ENCODE results near the gene FERMT1. TPM values are rescaled to one million over a fixed set of nuclear protein-coding genes. Genes with fewer than 3 reads are reported as not detected.

FERMT1 gene
- total and polyA plus RNA-seq, 7 donors, result 0.16 to 31.5 (median 0.41) TPM

DNA sequence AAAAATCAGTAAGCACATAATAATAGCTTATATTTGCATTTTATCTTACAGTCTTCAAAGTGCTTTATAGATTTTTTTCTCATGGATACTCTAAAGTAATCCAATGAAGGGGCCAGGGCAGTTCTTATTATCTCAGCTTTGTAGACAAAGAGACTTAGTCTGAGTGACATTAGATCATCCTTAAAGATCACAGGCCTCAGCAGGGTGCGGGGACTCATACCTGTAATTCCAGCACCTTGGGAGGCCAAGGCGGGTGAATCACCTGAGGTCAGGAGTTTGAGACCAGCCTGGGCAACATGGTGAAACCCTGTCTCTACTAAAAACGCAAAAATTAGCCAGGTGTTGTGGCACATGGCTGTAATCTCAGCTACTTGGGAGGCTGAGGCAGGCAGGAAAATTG lies 14.5 kb downstream of the FERMT1 start:
- DNase-seq, result no peak
- Histone ChIP-seq H3K36me3 (no peaks in the 10 kb centered on the region), H3K4me3 (no peak overlapping the region), H3K27me3 (no peaks in the 10 kb centered on the region), H3K27ac (no peak overlapping the region), H3K4me1 (no peaks in the 10 kb centered on the region), H3K9me3 (no peaks in the 10 kb centered on the region)
- TF ChIP-seq POLR2A (IDR thresholded peaks at IDR 0.05) (no peak), POLR2AphosphoS5 (IDR thresholded peaks at IDR 0.05) (no peak), EP300 (IDR thresholded peaks at IDR 0.05) (no peak), CTCF (IDR thresholded peaks at IDR 0.05) (no peak)
- WGBS, 2 donors, result 80 to 92% methylated on average over 3 of the region's 3 CpGs
- intact Hi-C loops (cut with DNase I), result no loop called here

- Histone ChIP-seq H3K4me1 (no peaks in the 10 kb centered on the region), H3K4me3 (no peak overlapping the region), H3K36me3 (no peaks in the 10 kb centered on the region), H3K27ac (no peak overlapping the region), H3K9me3 (no peaks in the 10 kb centered on the region), H3K27me3 (no peaks in the 10 kb centered on the region)
- no peak for DNase-seq
- WGBS, 2 donors, result 76 to 82% methylated on average over 7 of the region's 7 CpGs
- no peak for TF ChIP-seq POLR2A (IDR thresholded peaks at IDR 0.05)
- TF ChIP-seq CTCF (IDR thresholded peaks at IDR 0.05), result no peak
- no peak for TF ChIP-seq POLR2AphosphoS5 (IDR thresholded peaks at IDR 0.05)
- TF ChIP-seq EP300 (IDR thresholded peaks at IDR 0.05), result no peak
- intact Hi-C loops (cut with DNase I), result no loop called here
These were observed 18.2 kb downstream of the FERMT1 start for GRCh38 chr20:6104493-6105188.

DNA sequence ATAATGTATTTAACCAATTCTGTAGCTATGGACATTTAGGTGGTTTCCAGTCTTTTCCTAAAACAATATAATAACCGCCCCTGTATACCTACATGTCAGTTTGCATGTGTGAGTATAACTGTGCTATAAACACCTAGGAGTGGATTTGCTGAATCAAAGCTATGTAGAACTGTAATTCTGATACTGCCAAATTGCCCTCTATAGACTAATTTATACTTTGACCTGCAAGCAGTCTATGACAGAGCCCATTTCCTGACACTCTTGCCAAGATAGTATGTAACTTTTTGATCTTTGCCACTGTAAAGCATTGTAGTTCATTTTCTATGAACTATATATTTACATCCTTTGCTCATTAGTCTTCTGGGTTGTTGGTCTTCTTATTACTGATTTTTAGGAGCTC lies 19.5 kb downstream of the FERMT1 start:
- no peaks in the 10 kb centered on the region for H3K36me3 ChIP-seq
- H3K27ac ChIP-seq, result no peak overlapping the region
- 8 to 65% methylated on average over 1 of the region's 1 CpG for WGBS, 2 donors
- no peak for TF ChIP-seq POLR2AphosphoS5 (IDR thresholded peaks at IDR 0.05)
- TF ChIP-seq EP300 (IDR thresholded peaks at IDR 0.05), result no peak
- no peak for TF ChIP-seq POLR2A (IDR thresholded peaks at IDR 0.05)
- TF ChIP-seq CTCF (IDR thresholded peaks at IDR 0.05), result no peak
- no peak for DNase-seq
- H3K4me1 ChIP-seq, result no peaks in the 10 kb centered on the region
- intact Hi-C loops (cut with DNase I), result no loop called here
- H3K27me3 ChIP-seq, result no peaks in the 10 kb centered on the region
- H3K9me3 ChIP-seq, result no peaks in the 10 kb centered on the region
- no peak overlapping the region for H3K4me3 ChIP-seq

- no peaks in the 10 kb centered on the region for H3K9me3 ChIP-seq
- no peak for TF ChIP-seq CTCF (IDR thresholded peaks at IDR 0.05)
- TF ChIP-seq EP300 (IDR thresholded peaks at IDR 0.05), result no peak
- TF ChIP-seq POLR2A (IDR thresholded peaks at IDR 0.05), result no peak
- TF ChIP-seq POLR2AphosphoS5 (IDR thresholded peaks at IDR 0.05), result no peak
- no peaks in the 10 kb centered on the region for H3K27me3 ChIP-seq
- no peak for DNase-seq
- WGBS, 2 donors, result 92 to 96% methylated on average over 2 of the region's 2 CpGs
- H3K4me1 ChIP-seq, result no peaks in the 10 kb centered on the region
- H3K27ac ChIP-seq, result no peak overlapping the region
- intact Hi-C loops (cut with DNase I), result no loop called here
- H3K4me3 ChIP-seq, result no peak overlapping the region
- no peaks in the 10 kb centered on the region for H3K36me3 ChIP-seq
These were observed 21.5 kb downstream of the FERMT1 start for GRCh38 chr20:6101346-6101745.

- WGBS, 2 donors, result 91 to 97% methylated on average over 2 of the region's 2 CpGs
- H3K36me3 ChIP-seq, result no peaks in the 10 kb centered on the region
- intact Hi-C loops (cut with DNase I), result no loop called here
These were observed 22.6 kb downstream of the FERMT1 start for GRCh38 chr20:6100246-6100645.

More at GRCh38 chr20:6100246-6100645, 22.6 kb downstream of the FERMT1 start:
- DNase-seq, result no peak
- Histone ChIP-seq H3K9me3 (no peaks in the 10 kb centered on the region), H3K4me1 (no peaks in the 10 kb centered on the region), H3K4me3 (no peak overlapping the region), H3K27me3 (no peaks in the 10 kb centered on the region), H3K27ac (no peak overlapping the region)
- TF ChIP-seq POLR2A (IDR thresholded peaks at IDR 0.05) (no peak), CTCF (IDR thresholded peaks at IDR 0.05) (no peak), EP300 (IDR thresholded peaks at IDR 0.05) (no peak), POLR2AphosphoS5 (IDR thresholded peaks at IDR 0.05) (no peak)

Measured in sigmoid colon (tissue), 7 donors.